GM19455 (cell line): ENCODE results near the gene COL9A3.
"Not testable (repeated sequence)": the region's sequence is repeated elsewhere in the genome, so short reads cannot be mapped to it uniquely, and the experiment has no call there.

Experiments used
- ATAC-seq: cut with Tn5 transposase; IDR thresholded peaks from one replicate; pipeline ENCODE4 v1.9.1; 2021; ENCODE audit not compliant: unreplicated experiment

The COL9A3 gene

DNA sequence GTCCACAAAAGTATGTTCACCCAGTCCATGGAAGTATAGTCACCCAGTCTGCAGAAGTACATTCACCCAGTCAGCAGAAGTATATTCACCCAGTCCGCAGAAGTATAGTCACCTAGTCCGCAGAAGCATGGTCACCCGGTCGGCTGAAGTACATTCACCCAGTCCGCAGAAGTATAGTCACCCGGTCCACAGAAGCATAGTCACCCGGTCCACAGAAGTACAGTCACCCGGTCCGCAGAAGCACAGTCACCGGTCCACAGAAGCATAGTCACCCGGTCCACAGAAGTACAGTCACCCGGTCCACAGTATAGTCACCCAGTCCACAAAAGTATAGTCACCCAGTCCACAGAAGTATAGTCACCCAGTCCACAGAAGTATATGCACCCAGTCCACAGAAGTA lies 36.0 kb downstream of the COL9A3 start:
- ATAC-seq: no peak

DNA sequence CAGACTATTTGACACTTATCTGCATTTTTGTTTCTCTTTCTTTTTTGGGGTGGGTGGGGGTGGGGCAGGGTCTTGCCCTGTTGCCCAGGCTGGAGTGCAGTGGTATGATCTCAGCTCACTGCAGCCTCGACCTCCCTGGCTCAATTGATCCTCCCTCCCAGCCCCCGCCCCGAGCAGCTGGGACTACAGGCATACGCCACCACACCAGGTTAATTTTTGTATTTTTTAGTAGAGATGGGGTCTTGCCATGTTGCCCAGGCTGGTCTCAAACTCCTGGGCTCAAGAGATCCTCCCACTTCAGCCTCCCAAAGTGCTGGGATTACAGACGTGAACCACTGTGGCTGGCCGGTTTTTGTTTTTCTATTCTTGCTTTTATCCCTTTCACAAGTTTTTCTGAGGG lies 36.5 kb downstream of the COL9A3 start:
- ATAC-seq: not testable (repeated sequence)

DNA sequence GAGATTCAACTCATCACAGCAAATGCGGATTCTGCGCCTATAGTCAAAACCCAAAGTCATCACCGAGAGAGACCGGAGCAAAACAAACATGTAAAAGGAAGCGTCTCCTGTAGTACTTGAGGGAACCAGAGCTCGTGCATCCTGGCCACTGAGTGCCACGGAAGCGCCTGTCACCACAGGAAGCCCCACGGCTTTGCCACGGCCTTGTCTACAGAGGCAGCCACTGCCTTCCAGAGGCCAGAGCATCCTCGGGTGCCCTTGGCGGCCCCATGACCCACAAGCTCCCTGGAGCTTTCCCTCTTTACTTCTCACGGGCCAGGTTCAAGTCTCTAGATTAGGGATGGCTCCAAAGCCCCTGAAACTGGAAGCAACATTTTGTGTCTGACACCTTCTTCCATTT lies 37.3 kb downstream of the COL9A3 start:
- no peak for ATAC-seq

DNA sequence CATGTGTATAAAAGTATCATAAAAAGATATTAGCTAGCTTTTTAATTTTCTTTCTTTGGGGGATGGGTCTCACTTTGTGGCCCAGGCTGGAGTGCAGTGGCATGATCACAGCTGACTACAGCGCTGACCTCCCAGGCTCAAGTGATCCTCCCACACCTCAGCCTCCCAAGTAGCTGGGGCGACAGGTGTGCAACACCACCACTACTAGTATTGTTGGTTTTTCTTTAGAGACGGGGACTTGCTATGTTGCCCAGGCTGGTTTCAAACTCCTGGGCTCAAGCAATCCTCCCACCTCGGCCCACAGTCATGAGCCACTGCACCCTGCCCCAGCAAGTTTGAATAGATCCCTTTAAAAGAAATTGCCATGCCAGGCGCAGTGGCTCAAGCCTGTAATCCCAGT lies 38.3 kb downstream of the COL9A3 start:
- ATAC-seq: no peak

DNA sequence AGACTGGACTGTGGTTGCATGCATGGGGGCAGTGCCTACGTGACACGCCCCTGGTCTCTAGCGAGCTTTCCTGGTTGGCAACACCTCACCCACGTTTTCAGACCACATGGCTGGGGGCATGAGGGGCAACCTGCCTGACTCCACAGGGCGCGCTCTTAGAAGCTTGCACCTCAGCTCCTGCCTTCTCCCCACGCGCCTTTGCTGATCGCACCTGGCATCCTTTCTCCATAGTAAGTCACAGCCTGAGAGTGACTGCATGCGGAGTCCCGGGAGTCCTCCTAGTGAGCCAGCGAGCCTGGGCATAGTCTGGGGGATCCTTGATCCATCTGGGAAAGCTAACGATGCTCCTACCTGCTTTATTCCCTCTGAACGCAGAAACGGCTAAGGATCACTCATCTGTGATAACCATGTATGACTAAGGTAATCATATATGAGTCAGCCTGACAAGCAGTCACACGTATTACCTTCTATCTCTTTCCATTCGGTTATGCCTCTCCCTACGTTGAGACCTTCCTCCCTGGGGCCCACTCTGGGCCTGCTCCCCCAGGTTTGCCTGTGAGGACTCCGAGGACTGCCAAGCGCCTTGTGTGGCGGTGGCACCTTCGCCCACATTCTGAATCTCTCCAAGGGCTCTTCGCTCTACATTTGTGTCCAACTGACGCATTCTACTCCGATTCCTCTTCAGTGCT lies 40.2 kb downstream of the COL9A3 start:
- no peak for ATAC-seq

- no peak for ATAC-seq
These were observed 41.4 kb downstream of the COL9A3 start for GRCh38 chr20:62858058-62858830.

- ATAC-seq: no peak
These were observed 42.9 kb downstream of the COL9A3 start for GRCh38 chr20:62859721-62860120.

GRCh38 chr20:62860391-62860923 lies 43.6 kb downstream of the COL9A3 start:
- ATAC-seq: no peak

DNA sequence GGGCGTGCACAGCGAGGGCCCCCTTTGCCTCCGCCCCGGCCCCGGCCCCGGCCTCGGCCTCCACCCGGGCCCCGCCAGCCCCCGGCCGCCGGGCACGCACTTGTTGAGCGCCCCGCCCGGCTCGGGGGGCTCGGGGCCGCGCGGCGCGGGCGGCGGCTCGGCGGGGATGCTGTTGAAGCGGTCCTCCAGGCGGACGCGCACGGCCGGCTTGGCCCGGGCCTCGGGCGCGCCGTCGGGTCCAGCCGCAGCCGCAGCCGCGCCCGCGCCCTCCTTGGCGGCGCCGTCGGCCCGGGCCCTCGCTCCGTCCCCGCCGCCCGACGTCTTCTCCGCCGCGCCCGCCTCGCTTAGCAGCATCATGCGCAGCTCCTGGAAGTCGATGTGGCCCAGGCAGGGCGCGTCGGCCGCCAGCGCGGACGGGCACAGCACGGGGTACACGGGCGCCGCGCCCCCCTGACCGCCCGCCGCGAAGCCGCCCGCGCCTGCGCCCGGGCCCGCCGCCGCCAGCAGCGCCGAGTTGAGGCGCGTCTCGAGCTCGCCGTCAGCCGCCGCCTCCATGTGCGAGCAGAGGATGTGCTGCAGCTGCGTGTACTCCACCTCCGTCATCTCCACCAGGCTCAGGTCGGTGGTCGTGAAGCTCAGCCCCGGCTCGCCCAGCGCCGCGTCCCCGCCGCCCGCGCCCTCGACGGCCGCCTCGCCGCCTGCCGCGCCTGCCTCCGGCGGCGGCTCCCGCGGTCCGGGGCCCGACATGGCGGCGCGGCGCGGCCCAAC lies 44.3 kb downstream of the COL9A3 start:
- ATAC-seq: peak; percentile 35

GRCh38 chr20:62861726-62862336 lies 45.0 kb downstream of the COL9A3 start, which contains the start of gene TCFL5:
TCFL5 (minus strand) TSS chr20:62861822; CDS start chr20:62861670, 152 bp downstream.
- peak; percentile 67 for ATAC-seq

- ATAC-seq: no peak
These were observed 47.4 kb downstream of the COL9A3 start for GRCh38 chr20:62864207-62864606.

DNA sequence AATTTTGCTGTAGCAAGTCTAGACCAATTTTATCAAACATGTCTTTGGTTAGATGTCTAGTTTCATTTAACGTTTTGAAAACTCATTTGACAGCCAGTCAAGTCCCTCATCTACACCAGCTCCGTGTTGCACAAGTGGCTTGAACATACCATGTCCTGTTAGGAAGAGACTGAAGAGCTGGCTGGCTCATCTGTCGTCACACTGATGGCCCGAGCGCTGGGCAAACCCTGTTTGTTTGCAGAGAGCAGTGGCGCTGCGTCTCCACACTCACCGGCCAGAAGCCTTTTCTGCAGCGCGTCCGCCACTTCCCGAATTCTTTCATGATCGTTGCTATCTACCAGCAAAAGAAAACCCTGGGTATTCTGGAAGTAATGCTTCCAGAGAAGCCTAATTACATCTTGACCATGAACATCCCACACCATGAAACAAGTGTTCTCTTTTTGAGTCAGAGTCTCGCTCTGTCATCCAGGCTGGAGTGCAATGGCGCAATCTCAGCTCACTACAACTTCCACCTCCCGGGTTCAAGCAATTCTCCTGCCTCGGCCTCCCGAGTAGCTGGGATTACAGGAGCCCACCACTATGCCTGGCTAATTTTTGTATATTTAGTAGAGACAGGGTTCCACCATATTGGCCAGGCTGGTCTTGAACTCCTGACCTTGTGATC lies 55.5 kb downstream of the COL9A3 start:
- no peak for ATAC-seq

- ATAC-seq: no peak
These were observed 56.0 kb downstream of the COL9A3 start for GRCh38 chr20:62872862-62873261.

- ATAC-seq: no peak
These were observed 56.4 kb downstream of the COL9A3 start for GRCh38 chr20:62873280-62873679.

DNA sequence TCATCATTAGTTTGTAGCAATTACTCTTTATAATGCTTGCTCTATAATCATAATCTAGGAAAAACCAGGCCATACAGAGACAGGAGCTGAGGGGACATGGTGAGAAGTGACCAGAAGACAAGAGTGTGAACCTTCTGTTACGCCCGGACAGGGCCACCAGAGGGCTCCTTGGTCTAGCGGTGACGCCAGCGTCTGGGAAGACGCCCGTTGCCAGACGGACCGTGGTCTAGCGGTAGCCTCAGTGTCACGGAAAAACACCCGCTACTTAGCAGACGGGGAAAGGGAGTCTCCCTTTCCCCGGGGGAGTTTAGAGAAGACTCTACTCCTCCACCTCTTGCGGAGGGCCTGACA lies 56.8 kb downstream of the COL9A3 start:
- ATAC-seq: not testable (repeated sequence)

GRCh38 chr20:62874964-62875344 lies 58.1 kb downstream of the COL9A3 start:
- no peak for ATAC-seq

- no peak for ATAC-seq
These were observed 58.8 kb downstream of the COL9A3 start for GRCh38 chr20:62875419-62876361.

DNA sequence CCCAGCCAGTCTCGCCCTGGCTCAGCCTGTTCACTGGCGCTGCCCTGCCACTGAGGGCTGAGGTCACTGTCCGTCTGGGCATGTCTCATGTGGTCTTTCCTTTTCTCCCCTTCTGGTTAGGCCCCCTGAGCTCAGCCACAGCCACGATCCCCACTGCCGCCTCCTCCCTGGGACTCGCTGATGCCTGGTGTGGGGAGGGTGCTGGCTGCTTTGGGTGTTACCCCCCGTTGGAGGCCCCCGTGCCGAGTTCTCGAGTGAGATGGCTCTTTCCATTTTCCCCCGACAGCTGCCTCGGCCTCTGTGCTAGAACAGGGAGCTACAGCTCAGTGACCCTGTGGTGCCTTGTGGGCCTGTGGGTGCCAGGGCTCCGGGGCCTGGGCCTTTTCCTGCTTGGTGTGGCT lies 59.7 kb downstream of the COL9A3 start:
- no peak for ATAC-seq
